Keratinocyte (primary cell): ENCODE measurements around the gene CATSPER1. TPM values are rescaled to one million over a fixed set of nuclear protein-coding genes. Genes with fewer than 3 reads are reported as not detected.

Source experiments
- DNase-seq: peaks from one replicate; pipeline ENCODE4 v3.0.0-alpha.2; 2011; ENCODE audit warnings: low read depth, missing footprints, low spot score
- FAIRE-seq: peaks from 2 replicates; lab custom pipeline; 2011; peaks lifted over from hg19 to GRCh38; lab: Jason Lieb, UNC
- H2AFZ ChIP-seq: 2 replicates; pipeline ENCODE4 v1.6.0; 2012; ENCODE audit warnings: low read length, control low read depth, inconsistent platforms; ENCODE audit not compliant: control insufficient read depth
- H3K27ac ChIP-seq: 2 replicates; pipeline ENCODE4 v1.5.1; 2011; ENCODE audit warnings: low read length; ENCODE audit not compliant: control insufficient read depth, insufficient read depth
- H3K27me3 ChIP-seq: 3 replicates; pipeline ENCODE4 v1.6.0; 2011; ENCODE audit warnings: low read length; ENCODE audit not compliant: control insufficient read depth, insufficient read depth; ENCODE audit errors: extremely low read depth
- H3K36me3 ChIP-seq, 2 experiments: 2 replicates in 1 of 2; 3 replicates in 1 of 2; pipeline ENCODE4 v1.5.1; 2011; ENCODE audit warnings: low read length in 2 of 2, mild to moderate bottlenecking in 1 of 2; ENCODE audit not compliant: control insufficient read depth in 2 of 2, insufficient read depth in 2 of 2; ENCODE audit errors: extremely low read depth in 1 of 2
- H3K4me1 ChIP-seq: 3 replicates; pipeline ENCODE4 v1.5.1; 2011; ENCODE audit warnings: low read length; ENCODE audit not compliant: control insufficient read depth, insufficient read depth; ENCODE audit errors: extremely low read depth
- H3K4me2 ChIP-seq: 3 replicates; pipeline ENCODE4 v1.6.0; 2011; ENCODE audit warnings: low read depth, low read length; ENCODE audit not compliant: control insufficient read depth, insufficient read depth; ENCODE audit errors: extremely low read depth
- H3K4me3 ChIP-seq, 3 experiments: fragments of 200-600 bp in 1 of 3; sonication (generic) in 1 of 3; 2 replicates in 2 of 3; 3 replicates in 1 of 3; pipeline ENCODE4 v1.5.1; 2011 to 2016; ENCODE audit warnings: low read length in 3 of 3, mild to moderate bottlenecking in 3 of 3, control low read depth in 2 of 3, inconsistent platforms in 1 of 3, low read depth in 1 of 3, mixed read lengths in 1 of 3, mixed run types in 1 of 3, moderate library complexity in 1 of 3; ENCODE audit not compliant: control insufficient read depth in 2 of 3, insufficient read depth in 2 of 3; ENCODE audit errors: extremely low read depth in 1 of 3
- H3K79me2 ChIP-seq: 2 replicates; pipeline ENCODE4 v1.6.0; 2012; ENCODE audit warnings: low read length; ENCODE audit not compliant: control insufficient read depth, insufficient read depth
- H3K9ac ChIP-seq: 3 replicates; pipeline ENCODE4 v1.6.0; 2011; ENCODE audit warnings: low read length; ENCODE audit not compliant: control insufficient read depth, insufficient read depth; ENCODE audit errors: extremely low read depth
- H3K9me1 ChIP-seq: 3 replicates; pipeline ENCODE4 v1.6.0; 2011; ENCODE audit warnings: low read length; ENCODE audit not compliant: control insufficient read depth, insufficient read depth; ENCODE audit errors: extremely low read depth
- H3K9me3 ChIP-seq: 2 replicates; pipeline ENCODE4 v1.5.1; 2012; ENCODE audit warnings: low read depth, low read length; ENCODE audit not compliant: control insufficient read depth
- H4K20me1 ChIP-seq: 3 replicates; pipeline ENCODE4 v1.6.0; 2011; ENCODE audit warnings: low read length; ENCODE audit not compliant: control insufficient read depth, insufficient read depth; ENCODE audit errors: extremely low read depth
- CTCF ChIP-seq, 3 experiments: IDR thresholded peaks in 1 of 3; conservative IDR thresholded peaks in 1 of 3; optimal IDR thresholded peaks in 1 of 3; 2 replicates in 2 of 3; 3 replicates in 1 of 3; pipeline versions ENCODE3 to v1.5.1; 2011; ENCODE audit warnings: low read length in 3 of 3, mild to moderate bottlenecking in 3 of 3, moderate library complexity in 2 of 3, control low read depth in 1 of 3, inconsistent platforms in 1 of 3; ENCODE audit not compliant: insufficient read depth in 2 of 3; ENCODE audit errors: extremely low read depth in 1 of 3
- EZH2 ChIP-seq: IDR thresholded peaks from one replicate; pipeline ENCODE4 v1.6.1; 2012; ENCODE audit warnings: inconsistent platforms, mild to moderate bottlenecking, low read length, moderate library complexity
- dilution Hi-C: fragments of 300-500 bp; cut with MboI; formaldehyde crosslinking; loops from one replicate; pipeline ENCODE4 v1.7.0; 2020; ENCODE audit warnings: low sequenced_read_pairs; ENCODE audit not compliant: extremely low pct_ligation_motif_present
- polyA plus RNA-seq, 5 experiments: library from polyadenylated mRNA; depleted of rRNA in 3 of 5; stranded (reverse) in 3 of 5; stranded (forward) in 1 of 5; unstranded in 1 of 5; fragments of >200 nt; gene quantifications; 1 replicate in 1 of 5; 2 replicates in 3 of 5; 3 replicates in 1 of 5; pipeline versions ENCODE4 v1.2.1 to v1.2.3, GENCODE V29; 2011 to 2012; ENCODE audit warnings: missing spikeins in 2 of 5, low read depth in 1 of 5, low replicate concordance in 1 of 5

Gene CATSPER1
- polyA plus RNA-seq, 1 donor (not counting 4 experiments of a cell fraction or from before 2014, with no cell fraction given): not detected

- no peaks in the 10 kb centered on the region for H3K27me3 ChIP-seq
- H3K27ac ChIP-seq: no peak overlapping the region
- no peaks in the 10 kb centered on the region for H4K20me1 ChIP-seq
- no peak overlapping the region for H3K4me3 ChIP-seq
- no peaks in the 10 kb centered on the region for H3K9me3 ChIP-seq
- no peaks in the 10 kb centered on the region for H3K36me3 ChIP-seq
- TF ChIP-seq CTCF (optimal IDR thresholded peaks at IDR 0.05 in 1 of 3, IDR thresholded peaks at IDR 0.05 in 1 of 3, conservative IDR thresholded peaks at IDR 0.05 in 1 of 3; ENCODE audit: extremely low read depth in 1 of 3, insufficient read depth in 2 of 3, low read length in 3 of 3) (no peak), EZH2 (no peak)
- H3K4me2 ChIP-seq: no peak overlapping the region
- FAIRE-seq: no peak
- no peak overlapping the region for H2AFZ ChIP-seq
- no peaks in the 10 kb centered on the region for H3K79me2 ChIP-seq
- H3K4me1 ChIP-seq: peaks cover 23% of the 10 kb centered on the region
- dilution Hi-C loops: no loop called here
- DNase-seq: no peak
- H3K9me1 ChIP-seq: no peaks in the 10 kb centered on the region
- H3K9ac ChIP-seq: no peak overlapping the region
Observed at GRCh38 chr11:66016793-66017177, 9.5 kb downstream of the CATSPER1 start.

DNA sequence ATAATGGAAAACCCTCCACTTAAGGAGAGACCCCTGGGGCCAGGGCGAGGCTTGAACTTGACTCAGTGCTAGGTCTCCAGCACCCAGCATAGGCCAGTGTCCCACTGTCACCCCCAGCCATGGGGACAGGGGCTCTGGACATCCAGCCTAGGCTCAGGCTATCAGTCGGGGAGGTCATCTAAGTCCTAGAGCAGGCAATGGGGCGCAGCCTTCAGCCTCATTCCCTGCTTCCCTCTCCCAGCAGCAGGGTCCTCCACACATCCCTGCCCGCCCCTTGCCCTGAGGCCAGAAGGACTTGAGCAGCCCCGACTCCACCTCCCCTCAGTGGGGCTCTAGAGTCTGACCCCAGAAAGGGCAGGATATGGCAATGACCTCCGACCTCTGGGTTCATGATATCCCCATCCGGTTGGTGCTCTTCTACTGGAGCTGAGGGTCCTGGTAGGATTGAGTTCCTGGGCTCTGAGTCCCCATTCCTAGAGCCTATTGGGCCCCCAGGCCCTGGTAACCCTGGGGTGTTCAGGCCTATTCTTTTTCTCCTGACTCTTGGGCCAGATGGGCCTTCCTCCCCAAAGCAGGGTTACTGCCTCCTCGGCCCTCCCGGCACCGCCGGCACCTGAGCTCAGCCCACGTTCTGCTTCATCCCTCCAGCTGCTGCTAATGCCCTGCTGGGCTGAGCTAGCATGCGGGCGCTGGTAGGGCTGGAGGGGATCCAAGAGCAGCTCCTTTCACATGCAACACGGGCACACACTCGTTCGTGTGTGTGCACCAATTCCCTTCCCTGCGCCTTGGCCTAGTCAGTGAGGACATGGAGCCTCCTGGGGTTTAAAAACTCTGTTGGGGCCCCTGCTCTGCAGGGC lies 10.1 kb downstream of the CATSPER1 start:
- FAIRE-seq: no peak
- Histone ChIP-seq H3K9me1 (peaks cover 3% of the 10 kb centered on the region), H3K4me2 (no peak overlapping the region), H3K79me2 (no peaks in the 10 kb centered on the region), H2AFZ (no peak overlapping the region), H4K20me1 (no peaks in the 10 kb centered on the region), H3K27me3 (no peaks in the 10 kb centered on the region), H3K36me3 (no peaks in the 10 kb centered on the region), H3K4me3 (no peak overlapping the region), H3K27ac (no peak overlapping the region), H3K9me3 (no peaks in the 10 kb centered on the region), H3K9ac (no peak overlapping the region), H3K4me1 (peaks cover 24% of the 10 kb centered on the region)
- dilution Hi-C loops: no loop called here
- no peak for TF ChIP-seq EZH2
- no peak for TF ChIP-seq CTCF (optimal IDR thresholded peaks at IDR 0.05 in 1 of 3, IDR thresholded peaks at IDR 0.05 in 1 of 3, conservative IDR thresholded peaks at IDR 0.05 in 1 of 3; ENCODE audit: extremely low read depth in 1 of 3, insufficient read depth in 2 of 3, low read length in 3 of 3)
- DNase-seq: no peak
